ENCODE measurements around the gene PRKRIP1. TPM values are rescaled to one million over a fixed set of nuclear protein-coding genes. Genes with fewer than 3 reads are reported as not detected.

The PRKRIP1 gene
- total RNA-seq, 2 donors from 2014 or later, result 38.0 to 44.0 TPM

DNA sequence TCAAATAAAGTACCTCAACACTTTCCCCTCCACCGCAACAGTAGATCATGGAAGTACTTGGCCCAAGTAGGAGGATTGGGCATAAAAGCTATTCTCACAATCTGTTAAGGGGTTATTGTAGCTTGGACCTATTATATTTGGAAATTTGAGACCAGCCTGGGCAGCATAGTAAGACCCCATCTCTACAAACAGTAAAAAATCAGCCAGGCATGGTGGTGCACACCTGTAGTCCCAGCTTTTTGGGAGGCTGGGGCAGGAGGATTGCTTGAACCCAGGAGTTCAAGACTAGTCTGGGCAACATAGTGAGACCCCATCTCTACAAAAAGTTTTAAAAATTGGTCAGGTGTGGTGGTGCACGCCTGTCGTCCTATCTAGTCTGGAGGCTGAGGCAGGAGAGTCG, 13.2 kb downstream of the PRKRIP1 start:
- no peaks in the 10 kb centered on the region for H3K9me3 ChIP-seq (ENCODE audit: control insufficient read depth, low read length, poor library complexity, severe bottlenecking)
- H3K27me3 Mint-ChIP-seq, result no peaks in the 10 kb centered on the region
- peaks cover 8% of the 10 kb centered on the region for H3K36me3 Mint-ChIP-seq (ENCODE audit: low read depth)
- peaks cover 8% of the 10 kb centered on the region for H3K4me1 Mint-ChIP-seq
- ATAC-seq (no peak), DNase-seq (no peak)
- no peak overlapping the region for H3K4me3 Mint-ChIP-seq
- H3K27ac Mint-ChIP-seq, result peak overlapping the region; percentile 47

DNA sequence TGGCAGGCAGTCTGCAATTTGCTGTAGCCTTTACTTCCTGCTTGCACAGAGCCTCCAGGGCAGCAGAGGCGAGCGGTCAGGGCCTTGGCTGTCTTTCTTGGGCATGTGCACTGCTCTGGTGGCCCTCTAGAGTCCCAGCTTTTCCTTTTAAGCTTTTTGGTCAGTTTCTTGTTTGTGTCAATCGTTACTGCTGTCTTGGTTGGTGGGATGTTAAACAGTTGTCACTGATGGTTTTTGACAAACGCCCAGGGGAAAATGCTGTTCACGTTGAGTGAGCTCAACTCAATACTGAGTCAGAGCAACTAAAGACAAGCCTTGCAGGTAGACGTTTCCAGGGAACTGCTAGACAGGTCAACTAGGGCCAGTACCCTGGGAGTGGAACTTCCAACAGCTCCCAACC, 14.0 kb downstream of the PRKRIP1 start:
- Mint-ChIP-seq H3K27me3 (no peaks in the 10 kb centered on the region), H3K4me3 (no peak overlapping the region), H3K27ac (no peak overlapping the region), H3K36me3 (ENCODE audit: low read depth) (peaks cover 8% of the 10 kb centered on the region), H3K4me1 (peaks cover 8% of the 10 kb centered on the region)
- DNase-seq (no peak), ATAC-seq (no peak)
- no peaks in the 10 kb centered on the region for H3K9me3 ChIP-seq (ENCODE audit: control insufficient read depth, low read length, poor library complexity, severe bottlenecking)

DNA sequence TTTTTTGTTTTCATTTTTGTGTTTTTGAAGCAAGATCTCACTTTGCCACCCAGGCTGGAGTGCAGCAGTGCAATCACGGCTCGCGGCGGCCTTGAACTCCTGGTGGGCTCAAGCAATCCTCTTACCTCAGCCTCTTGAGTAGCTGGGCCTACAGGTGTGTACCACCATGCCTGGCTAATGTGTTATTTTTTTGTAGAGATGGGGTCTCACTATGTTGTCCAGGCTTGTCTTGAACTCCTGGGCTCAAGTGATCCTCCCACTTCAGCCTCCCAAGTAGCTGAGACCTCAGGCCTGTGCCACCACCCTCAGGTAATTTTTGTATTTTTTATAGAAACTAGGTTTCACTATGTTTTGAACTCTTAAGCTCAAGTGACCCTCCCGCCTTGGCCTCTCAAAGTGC, 14.8 kb downstream of the PRKRIP1 start:
- no peaks in the 10 kb centered on the region for H3K9me3 ChIP-seq (ENCODE audit: control insufficient read depth, low read length, poor library complexity, severe bottlenecking)
- DNase-seq, result no peak
- H3K4me1 Mint-ChIP-seq, result peaks cover 14% of the 10 kb centered on the region
- no peak for ATAC-seq
- H3K27ac Mint-ChIP-seq, result no peak overlapping the region
- no peaks in the 10 kb centered on the region for H3K27me3 Mint-ChIP-seq
- H3K36me3 Mint-ChIP-seq (ENCODE audit: low read depth), result peaks cover 8% of the 10 kb centered on the region
- no peak overlapping the region for H3K4me3 Mint-ChIP-seq

DNA sequence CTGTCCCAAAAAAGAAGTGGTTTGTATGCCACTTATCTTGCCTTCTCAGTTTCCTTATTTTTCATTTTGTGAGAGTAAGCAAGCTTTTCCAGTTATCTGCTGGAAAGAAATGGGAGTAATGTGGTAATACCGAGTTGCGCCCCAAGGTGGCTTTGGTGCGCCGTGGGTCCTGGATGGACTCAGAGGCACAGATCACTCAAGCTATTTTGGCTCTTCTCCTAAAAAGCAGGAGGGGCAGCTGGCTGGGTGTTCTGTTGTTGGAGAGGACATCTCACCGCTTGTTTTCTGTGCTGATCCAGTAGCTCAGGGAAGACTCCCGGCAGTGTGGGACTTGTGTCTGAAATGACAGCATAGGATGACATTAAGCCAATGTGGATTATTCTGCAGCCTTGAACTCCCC, 16.4 kb downstream of the PRKRIP1 start:
- Mint-ChIP-seq H3K4me1 (peaks cover 29% of the 10 kb centered on the region), H3K27me3 (no peaks in the 10 kb centered on the region), H3K4me3 (no peak overlapping the region), H3K27ac (peak overlapping the region; percentile 53), H3K36me3 (ENCODE audit: low read depth) (peaks cover 8% of the 10 kb centered on the region)
- ATAC-seq (peak; percentile 32), DNase-seq (peak in 2 of 3 donors; percentile 30 to 48)
- no peaks in the 10 kb centered on the region for H3K9me3 ChIP-seq (ENCODE audit: control insufficient read depth, low read length, poor library complexity, severe bottlenecking)

DNA sequence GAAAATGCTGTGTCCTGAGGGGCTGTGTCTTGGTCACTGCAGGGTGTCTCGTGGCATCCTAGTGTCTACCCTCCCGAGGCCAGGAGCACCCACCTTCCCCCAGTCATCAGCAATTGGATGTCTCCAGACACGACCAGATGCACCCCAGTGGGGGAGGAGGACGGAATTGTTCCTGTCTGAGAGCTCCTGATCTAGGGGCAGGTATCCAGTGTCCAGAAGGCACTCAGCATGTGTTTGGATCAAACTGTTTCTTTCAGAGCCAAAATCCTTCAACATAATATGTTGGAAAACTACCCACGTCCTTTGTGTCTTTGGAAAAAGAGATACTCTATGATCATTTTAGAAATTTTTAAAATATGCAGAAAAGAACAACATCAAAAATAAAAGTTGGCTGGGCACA, 16.9 kb downstream of the PRKRIP1 start:
- no peaks in the 10 kb centered on the region for H3K9me3 ChIP-seq (ENCODE audit: control insufficient read depth, low read length, poor library complexity, severe bottlenecking)
- peaks cover 8% of the 10 kb centered on the region for H3K36me3 Mint-ChIP-seq (ENCODE audit: low read depth)
- peaks cover 29% of the 10 kb centered on the region for H3K4me1 Mint-ChIP-seq
- peak overlapping the region; percentile 53 for H3K27ac Mint-ChIP-seq
- H3K27me3 Mint-ChIP-seq, result no peaks in the 10 kb centered on the region
- ATAC-seq (no peak), DNase-seq (no peak)
- no peak overlapping the region for H3K4me3 Mint-ChIP-seq

DNA sequence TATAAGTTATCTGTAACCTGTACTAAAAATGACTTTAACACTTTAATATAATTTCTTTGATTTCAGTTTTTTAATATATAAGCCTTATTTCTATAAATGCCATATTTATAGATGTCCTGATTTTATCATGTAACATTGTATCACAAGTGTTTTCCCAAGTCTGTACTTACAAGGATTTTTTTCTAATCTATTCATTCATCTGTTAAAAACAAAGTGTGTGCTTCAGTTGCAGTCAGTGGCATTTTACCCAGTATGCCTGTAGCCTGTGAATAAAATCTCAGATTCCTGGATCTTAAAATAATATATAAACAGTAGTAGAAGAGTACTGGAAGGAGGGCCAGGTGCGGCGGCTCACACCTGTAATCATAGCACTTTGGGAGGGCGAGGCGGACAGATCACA, 17.4 kb downstream of the PRKRIP1 start:
- Mint-ChIP-seq H3K4me1 (peaks cover 31% of the 10 kb centered on the region), H3K4me3 (no peak overlapping the region), H3K36me3 (ENCODE audit: low read depth) (peaks cover 4% of the 10 kb centered on the region), H3K27me3 (no peaks in the 10 kb centered on the region), H3K27ac (peak overlapping the region; percentile 6)
- no peaks in the 10 kb centered on the region for H3K9me3 ChIP-seq (ENCODE audit: control insufficient read depth, low read length, poor library complexity, severe bottlenecking)
- ATAC-seq (no peak), DNase-seq (no peak)

DNA sequence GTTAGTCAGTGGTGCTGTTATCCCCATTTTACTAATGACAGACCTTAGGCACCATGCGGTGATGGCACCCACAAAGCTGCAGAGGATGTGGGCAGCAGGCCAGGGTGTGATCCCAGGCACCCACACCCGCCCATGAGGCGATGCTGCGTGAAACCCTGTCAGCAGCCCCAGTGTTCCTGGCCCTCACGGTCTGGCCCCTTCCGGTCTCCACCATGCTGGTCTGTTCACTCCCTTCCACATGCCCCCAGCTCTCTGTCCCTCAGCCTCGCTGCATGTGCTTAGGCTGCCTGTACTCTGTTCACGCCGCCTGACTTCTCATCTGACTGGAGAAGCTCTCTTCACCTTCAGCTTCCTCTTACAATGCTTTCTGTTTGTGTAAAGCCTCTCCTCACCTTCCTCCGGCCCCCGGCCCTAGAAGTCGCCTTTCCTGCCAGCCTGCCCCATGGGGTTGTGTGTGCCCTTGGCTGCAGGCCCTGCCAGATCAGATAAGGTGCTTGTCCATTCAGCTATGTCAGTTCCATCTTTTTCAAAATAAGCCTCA, 19.6 kb downstream of the PRKRIP1 start:
- ATAC-seq (peak; percentile 70), DNase-seq (peak in 1 of 3 donors; percentile 41)
- peaks cover 2% of the 10 kb centered on the region for H3K36me3 Mint-ChIP-seq (ENCODE audit: low read depth)
- no peaks in the 10 kb centered on the region for H3K9me3 ChIP-seq (ENCODE audit: control insufficient read depth, low read length, poor library complexity, severe bottlenecking)
- H3K27ac Mint-ChIP-seq, result peak overlapping the region; percentile 97
- peaks cover 40% of the 10 kb centered on the region for H3K4me1 Mint-ChIP-seq
- H3K4me3 Mint-ChIP-seq, result peak overlapping the region; percentile 87
- no peaks in the 10 kb centered on the region for H3K27me3 Mint-ChIP-seq

DNA sequence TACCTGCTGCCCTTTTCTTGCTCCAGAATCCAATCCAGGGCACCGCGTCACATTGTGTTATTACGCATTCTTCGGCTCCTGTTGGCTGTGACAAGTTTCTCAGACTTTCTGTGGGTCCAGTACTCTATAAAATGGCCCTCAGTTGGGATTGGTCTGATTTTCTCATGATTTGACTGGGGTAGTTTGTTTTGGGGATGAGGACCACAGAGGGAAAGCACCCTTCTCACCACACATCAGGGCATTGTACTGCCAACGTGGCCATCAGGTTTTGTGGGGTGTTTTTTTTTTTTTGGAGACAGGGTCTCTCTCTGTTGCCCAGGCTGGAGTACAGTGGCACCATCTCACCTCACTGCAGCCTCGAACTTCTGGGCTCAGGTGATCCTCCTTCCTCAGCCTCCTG, 20.2 kb downstream of the PRKRIP1 start:
- peak; percentile 19 for ATAC-seq
- Mint-ChIP-seq H3K4me1 (peaks cover 43% of the 10 kb centered on the region), H3K27ac (peak overlapping the region; percentile 97), H3K27me3 (no peaks in the 10 kb centered on the region), H3K4me3 (peak overlapping the region; percentile 87), H3K36me3 (ENCODE audit: low read depth) (peaks cover 5% of the 10 kb centered on the region)
- no peaks in the 10 kb centered on the region for H3K9me3 ChIP-seq (ENCODE audit: control insufficient read depth, low read length, poor library complexity, severe bottlenecking)
- no peak for DNase-seq

DNA sequence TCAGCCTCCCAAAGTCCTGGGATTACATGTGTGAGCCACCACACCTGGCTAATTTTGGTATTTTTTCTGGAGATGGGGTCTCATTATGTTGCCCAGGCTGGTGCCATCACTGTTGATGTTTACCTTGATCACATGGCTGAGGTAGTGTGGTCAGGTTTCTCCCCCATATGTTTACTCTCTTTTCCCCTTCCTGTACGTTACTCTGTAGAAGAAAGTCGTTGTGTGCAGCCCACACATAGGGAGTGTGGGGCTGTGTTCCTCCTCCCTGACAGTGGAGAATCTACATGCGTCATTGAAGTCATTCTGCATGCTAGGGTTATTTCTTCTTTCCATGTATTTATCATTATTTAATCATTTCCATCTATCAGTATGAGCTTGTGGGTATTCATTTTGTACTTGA, 20.9 kb downstream of the PRKRIP1 start:
- Mint-ChIP-seq H3K27ac (peak overlapping the region; percentile 97), H3K27me3 (no peaks in the 10 kb centered on the region), H3K36me3 (ENCODE audit: low read depth) (peaks cover 5% of the 10 kb centered on the region), H3K4me1 (peaks cover 43% of the 10 kb centered on the region), H3K4me3 (peak overlapping the region; percentile 87)
- no peaks in the 10 kb centered on the region for H3K9me3 ChIP-seq (ENCODE audit: control insufficient read depth, low read length, poor library complexity, severe bottlenecking)
- ATAC-seq (peak; percentile 77), DNase-seq (no peak)

DNA sequence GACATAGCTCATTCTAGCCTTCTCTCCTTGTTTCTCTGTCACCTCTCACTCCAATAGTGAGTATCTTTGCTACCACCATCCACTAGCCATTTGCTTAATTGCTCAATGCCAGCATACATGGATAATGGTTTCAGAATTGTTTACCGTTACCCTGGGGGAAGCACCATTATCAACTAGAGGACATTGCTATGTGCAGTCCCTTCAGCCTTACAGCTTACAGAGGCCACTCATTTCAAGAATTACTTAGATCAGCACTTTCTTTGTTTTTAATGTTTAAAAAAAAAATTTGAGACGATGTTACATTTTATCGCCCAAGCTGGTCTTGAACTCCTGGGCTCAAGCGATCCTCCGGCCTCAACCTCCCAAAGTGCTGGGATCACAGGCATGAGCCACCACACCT, 22.4 kb downstream of the PRKRIP1 start:
- Mint-ChIP-seq H3K4me1 (peaks cover 39% of the 10 kb centered on the region), H3K27ac (peak overlapping the region; percentile 97), H3K27me3 (no peaks in the 10 kb centered on the region), H3K36me3 (ENCODE audit: low read depth) (peaks cover 5% of the 10 kb centered on the region), H3K4me3 (no peak overlapping the region)
- ATAC-seq, result no peak
- H3K9me3 ChIP-seq (ENCODE audit: control insufficient read depth, low read length, poor library complexity, severe bottlenecking), result no peaks in the 10 kb centered on the region
- DNase-seq, result no peak

DNA sequence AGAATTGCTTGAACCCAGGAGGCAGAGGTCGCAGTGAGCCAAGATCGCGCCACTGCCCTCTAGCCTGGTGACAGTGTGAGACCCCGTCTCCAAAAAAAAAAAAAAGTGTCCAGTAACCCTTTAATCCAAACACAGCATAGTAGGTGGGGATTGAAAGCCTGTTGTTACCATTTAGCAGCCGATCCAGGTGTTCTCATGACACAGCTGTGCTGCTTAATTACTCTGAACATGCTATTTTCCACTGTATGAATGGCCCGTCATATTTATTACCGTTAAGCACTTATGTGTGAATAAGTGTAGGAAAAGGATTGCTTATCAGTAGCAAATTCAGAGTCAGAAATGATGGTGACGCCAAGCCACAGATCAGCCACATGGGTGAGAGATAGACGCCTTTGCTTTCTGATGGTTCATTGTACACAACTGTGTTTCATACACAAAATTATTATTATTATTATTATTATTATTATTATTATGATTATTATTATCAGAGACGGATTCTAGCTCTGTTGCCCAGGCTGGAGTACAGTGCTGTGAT, 25.6 kb downstream of the PRKRIP1 start:
- Mint-ChIP-seq H3K4me3 (no peak overlapping the region), H3K27ac (peak overlapping the region; percentile 89), H3K36me3 (ENCODE audit: low read depth) (peaks cover 5% of the 10 kb centered on the region)

DNA sequence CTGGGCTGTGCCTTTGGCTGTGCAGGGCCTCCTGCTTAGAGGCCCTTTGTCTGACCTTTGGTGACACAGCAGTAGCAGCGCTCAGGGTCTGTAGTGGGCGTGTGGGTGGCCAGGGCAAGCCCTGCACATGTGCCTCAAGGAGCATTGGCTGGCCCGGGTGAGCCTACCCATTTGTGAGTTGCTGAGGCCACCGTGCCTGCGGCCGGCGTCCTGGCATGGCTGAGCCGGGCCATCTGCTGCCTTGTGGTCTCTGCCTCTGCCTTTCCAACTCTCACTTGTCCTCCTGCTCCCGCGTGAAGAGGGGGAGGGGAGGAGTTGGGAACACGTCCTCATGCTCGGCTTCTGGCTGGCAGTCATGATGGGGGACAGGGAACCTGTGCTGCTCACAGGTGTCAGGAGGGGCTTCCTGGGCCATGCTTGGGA, 28.0 kb downstream of the PRKRIP1 start:
- no peaks in the 10 kb centered on the region for H3K9me3 ChIP-seq (ENCODE audit: control insufficient read depth, low read length, poor library complexity, severe bottlenecking)
- ATAC-seq, result no peak
- H3K27ac Mint-ChIP-seq, result peak overlapping the region; percentile 100
- no peaks in the 10 kb centered on the region for H3K27me3 Mint-ChIP-seq
- peak overlapping the region; percentile 93 for H3K4me3 Mint-ChIP-seq
- H3K36me3 Mint-ChIP-seq (ENCODE audit: low read depth), result peaks cover 5% of the 10 kb centered on the region
- DNase-seq, result no peak
- H3K4me1 Mint-ChIP-seq, result peaks cover 45% of the 10 kb centered on the region

More for the DNA sequence above, 25.6 kb downstream of the PRKRIP1 start:
- peaks cover 48% of the 10 kb centered on the region for H3K4me1 Mint-ChIP-seq
- ATAC-seq, result no peak
- no peaks in the 10 kb centered on the region for H3K27me3 Mint-ChIP-seq
- H3K9me3 ChIP-seq (ENCODE audit: control insufficient read depth, low read length, poor library complexity, severe bottlenecking), result no peaks in the 10 kb centered on the region
- DNase-seq, result no peak

DNA sequence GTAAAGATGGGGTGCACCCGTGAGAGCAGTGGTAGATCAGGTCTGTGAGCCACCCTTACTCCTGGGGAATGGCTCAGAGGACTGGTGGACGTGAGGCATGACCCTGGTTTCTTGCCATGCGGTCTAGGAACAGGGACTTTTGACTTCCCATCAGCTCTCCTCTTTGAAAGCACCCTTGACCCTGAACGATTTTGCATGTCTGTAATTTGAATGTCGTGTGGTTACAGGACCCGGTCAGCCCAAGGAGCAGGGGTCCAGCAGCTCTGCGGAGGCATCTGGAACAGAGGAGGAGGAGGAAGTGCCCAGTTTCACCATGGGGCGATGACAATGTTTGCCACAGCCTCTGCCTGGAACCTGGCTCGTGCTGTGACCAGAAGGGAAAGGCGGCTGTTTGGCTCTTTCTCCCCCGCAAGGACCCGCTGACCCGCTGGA, 28.6 kb downstream of the PRKRIP1 start:
- DNase-seq (no peak), ATAC-seq (no peak)
- Mint-ChIP-seq H3K27ac (peak overlapping the region; percentile 100), H3K4me3 (peak overlapping the region; percentile 93), H3K4me1 (peaks cover 50% of the 10 kb centered on the region), H3K27me3 (no peaks in the 10 kb centered on the region), H3K36me3 (ENCODE audit: low read depth) (peaks cover 5% of the 10 kb centered on the region)
- no peaks in the 10 kb centered on the region for H3K9me3 ChIP-seq (ENCODE audit: control insufficient read depth, low read length, poor library complexity, severe bottlenecking)

DNA sequence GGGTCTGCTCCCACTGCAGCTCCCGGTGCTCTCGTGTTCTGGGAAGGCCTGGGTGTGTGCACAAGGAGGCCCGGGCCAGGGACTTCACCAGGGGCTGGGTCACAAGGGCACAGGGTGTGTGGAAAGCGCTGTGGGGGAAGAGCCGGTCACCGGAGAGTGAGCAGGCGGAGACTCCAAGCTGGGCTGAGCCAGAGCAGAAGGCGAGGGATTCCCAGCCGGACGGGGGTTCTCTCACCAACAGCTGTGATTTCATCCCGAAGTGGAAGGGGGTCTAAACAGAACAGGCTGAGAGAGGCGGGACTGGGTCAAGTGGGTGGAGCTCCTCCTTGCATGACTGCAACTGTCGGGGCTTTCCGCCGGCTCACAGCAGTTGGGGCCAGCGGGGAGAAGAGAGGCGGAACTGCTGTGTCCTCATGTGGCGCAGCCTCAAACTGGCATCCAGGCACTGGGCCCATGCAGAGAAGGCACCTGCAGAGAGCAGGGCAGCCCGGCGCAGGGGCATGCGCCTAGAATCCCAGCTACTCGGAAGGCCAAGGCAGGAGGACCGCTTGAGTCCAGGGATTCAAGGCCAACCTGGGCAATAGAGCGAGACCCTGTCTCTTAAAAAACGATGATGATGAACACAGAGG, 29.6 kb downstream of the PRKRIP1 start:
- H3K27ac Mint-ChIP-seq, result peak overlapping the region; percentile 100
- H3K4me1 Mint-ChIP-seq, result peaks cover 47% of the 10 kb centered on the region
- no peaks in the 10 kb centered on the region for H3K9me3 ChIP-seq (ENCODE audit: control insufficient read depth, low read length, poor library complexity, severe bottlenecking)
- H3K36me3 Mint-ChIP-seq (ENCODE audit: low read depth), result peaks cover 3% of the 10 kb centered on the region
- ATAC-seq, result peak; percentile 89
- DNase-seq, result peak; percentile 74 to 85 (median 84)
- peak overlapping the region; percentile 93 for H3K4me3 Mint-ChIP-seq
- H3K27me3 Mint-ChIP-seq, result no peaks in the 10 kb centered on the region

All from T-helper 17 cell (primary cell).